Muscle of arm (tissue), 12 donors: ENCODE results near the gene GRIPAP1. TPM values are rescaled to one million over a fixed set of nuclear protein-coding genes. Genes with fewer than 3 reads are reported as not detected.
A peak's percentile ranks its signal among the peaks of the same experiment; 100 is the strongest.

ENCODE experiments used
- DNase-seq: peaks from one replicate; pipeline ENCODE4 v3.0.0-alpha.2; 2013
- polyA plus RNA-seq, 12 donors: library from polyadenylated mRNA; unstranded; fragments of 120-200 nt; gene quantifications; one replicate each; pipeline ENCODE4 v1.2.1, GENCODE V29; 2013; ENCODE audit not compliant: insufficient read length in 12 of 12

Gene GRIPAP1
- polyA plus RNA-seq, 12 donors: 15.5 to 49.0 (median 24.6) TPM; not detected in 1

GRCh38 chrX:48965959-48966358 lies 36.1 kb downstream of the GRIPAP1 start:
- no peak for DNase-seq

GRCh38 chrX:48961585-48962091 lies 40.4 kb downstream of the GRIPAP1 start:
- DNase-seq: no peak

GRCh38 chrX:48960291-48960690 lies 41.8 kb downstream of the GRIPAP1 start:
- DNase-seq: no peak

- DNase-seq: no peak
Observed at GRCh38 chrX:48958635-48959094, 43.4 kb downstream of the GRIPAP1 start.

- peak; percentile 96 for DNase-seq
Observed at GRCh38 chrX:48957827-48958634, 44.0 kb downstream of the GRIPAP1 start.

GRCh38 chrX:48957477-48957826 lies 44.6 kb downstream of the GRIPAP1 start, which contains the start of gene OTUD5:
OTUD5 (minus strand) TSS chrX:48957607; CDS start chrX:48957570, 37 bp downstream.
- DNase-seq: peak; percentile 51

- no peak for DNase-seq
Observed at GRCh38 chrX:48956728-48957414, 45.2 kb downstream of the GRIPAP1 start.

GRCh38 chrX:48948589-48948988 lies 53.5 kb downstream of the GRIPAP1 start:
- DNase-seq: no peak

GRCh38 chrX:48945517-48946348 lies 56.3 kb downstream of the GRIPAP1 start:
- peak; percentile 25 for DNase-seq

- no peak for DNase-seq
Observed at GRCh38 chrX:48942895-48943294, 59.2 kb downstream of the GRIPAP1 start.

- DNase-seq: no peak
Observed at GRCh38 chrX:48940404-48940955, 61.6 kb downstream of the GRIPAP1 start.

- DNase-seq: no peak
Observed at GRCh38 chrX:48939524-48940228, 62.4 kb downstream of the GRIPAP1 start.

GRCh38 chrX:48938721-48939425 lies 63.2 kb downstream of the GRIPAP1 start:
- DNase-seq: no peak

- no peak for DNase-seq
Observed at GRCh38 chrX:48937054-48937907, 64.8 kb downstream of the GRIPAP1 start.

- DNase-seq: no peak
Observed at GRCh38 chrX:48936429-48937053, 65.5 kb downstream of the GRIPAP1 start.

GRCh38 chrX:48935301-48935670 lies 66.8 kb downstream of the GRIPAP1 start:
- no peak for DNase-seq

- no peak for DNase-seq
Observed at GRCh38 chrX:48934581-48935300, 67.3 kb downstream of the GRIPAP1 start.

- DNase-seq: no peak
Observed at GRCh38 chrX:48933757-48934156, 68.3 kb downstream of the GRIPAP1 start.
